Fibroblast of mammary gland (primary cell): Measurements from ENCODE around the gene ZNF692.

ENCODE experiments used
- DNase-seq: peaks from one replicate; pipeline ENCODE4 v3.0.0-alpha.2; 2010; ENCODE audit warnings: low read depth
- H3K4me3 ChIP-seq: 2 replicates; pipeline ENCODE4 v1.5.1; 2011; ENCODE audit warnings: low read depth, mild to moderate bottlenecking, low read length, moderate library complexity; ENCODE audit not compliant: control insufficient read depth
- CTCF ChIP-seq: conservative IDR thresholded peaks from 2 replicates; pipeline ENCODE4 v1.5.1; 2011; ENCODE audit warnings: low read depth, low read length, inconsistent platforms; ENCODE audit not compliant: control insufficient read depth, insufficient read depth

ZNF692 gene

GRCh38 chr1:248901578-248901977, 42.7 kb upstream of the ZNF692 start:
- no peak for TF ChIP-seq CTCF
- no peak for DNase-seq
- H3K4me3 ChIP-seq, result no peak overlapping the region

GRCh38 chr1:248900637-248901036, 41.8 kb upstream of the ZNF692 start:
- DNase-seq, result no peak
- TF ChIP-seq CTCF, result no peak
- H3K4me3 ChIP-seq, result no peak overlapping the region

GRCh38 chr1:248897412-248898337, 38.8 kb upstream of the ZNF692 start:
- TF ChIP-seq CTCF, result no peak
- no peak overlapping the region for H3K4me3 ChIP-seq
- DNase-seq, result no peak

GRCh38 chr1:248894837-248895236, 36.0 kb upstream of the ZNF692 start:
- H3K4me3 ChIP-seq, result no peak overlapping the region
- no peak for TF ChIP-seq CTCF
- no peak for DNase-seq

GRCh38 chr1:248892590-248892989, 33.7 kb upstream of the ZNF692 start:
- TF ChIP-seq CTCF, result no peak
- no peak for DNase-seq
- H3K4me3 ChIP-seq, result no peak overlapping the region

GRCh38 chr1:248891758-248892157, 32.9 kb upstream of the ZNF692 start:
- no peak overlapping the region for H3K4me3 ChIP-seq
- no peak for DNase-seq
- no peak for TF ChIP-seq CTCF
